T-helper 1 cell treated with Interleukin-12 subunit alpha and Interleukin-12 subunit beta and Interleukin-4 antibody, amounts not matched to agents 30 ng/mL and 1 ng/mL, for 36 hours (primary cell): Measurements from ENCODE around the gene INPP4A. TPM values are rescaled to one million over a fixed set of nuclear protein-coding genes. Genes with fewer than 3 reads are reported as not detected.
"Not testable (repeated sequence)": the region's sequence is repeated elsewhere in the genome, so short reads cannot be mapped to it uniquely, and the experiment has no call there.

Experiments
- intact Hi-C: fragments of 100-400 bp; cut with micrococcal nuclease; formaldehyde crosslinking; loops from one replicate; pipeline ENCODE4 v1.15.1; 2024
- total RNA-seq: library from RNA; stranded (reverse); gene quantifications from 2 replicates; pipeline ENCODE4 v1.2.3, GENCODE V29; 2022

Gene INPP4A
- total RNA-seq: 158 and 174 TPM in 2 replicates

DNA sequence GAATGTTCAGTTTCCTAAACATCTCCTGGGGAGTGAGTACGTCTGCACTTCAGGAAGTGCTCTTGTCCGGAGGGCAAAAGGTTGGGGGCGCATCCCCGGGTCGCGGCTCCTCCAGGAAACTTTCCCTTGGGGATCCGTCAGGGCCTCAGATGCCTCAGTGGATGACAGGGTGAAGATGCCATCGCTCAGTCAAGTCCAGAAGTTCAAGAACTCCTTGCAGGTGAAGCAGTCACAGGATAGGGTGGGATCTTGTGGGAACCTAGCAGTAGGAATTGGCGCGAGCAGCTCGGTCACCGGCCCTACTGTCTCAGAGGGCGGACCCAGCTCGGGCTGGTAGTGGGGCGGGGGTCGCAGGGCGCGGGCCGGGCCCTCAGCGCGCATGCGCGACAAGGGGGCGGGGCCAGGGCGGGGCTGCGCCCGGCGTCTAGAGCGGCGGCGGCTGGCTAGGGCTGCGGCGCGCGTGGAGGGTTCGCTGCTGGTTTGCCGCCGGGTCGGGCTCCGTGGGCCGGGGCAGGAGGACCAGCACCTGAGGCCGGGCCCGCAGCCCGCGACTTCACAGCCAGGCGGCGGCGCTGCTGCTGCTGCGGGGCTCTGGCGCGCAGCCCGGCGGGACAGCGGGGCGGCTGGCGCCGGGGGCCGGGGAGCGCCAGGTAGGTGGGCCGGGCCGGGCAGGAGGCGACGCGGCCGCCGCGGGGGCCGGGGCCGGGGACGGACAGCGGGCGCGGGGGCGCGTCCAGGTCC lies at the start of gene INPP4A:
INPP4A (plus strand) TSS at position 423 of the 741 bp plus-strand sequence. CDS start 75,191 bp downstream, outside the sequence.
- intact Hi-C loops: loop anchor here (1.0 to 10.0 kb wide), 6 partner anchors 14 to 892 kb away; partner anchors contain the start of genes COA5, EIF5B, TXNDC9 and UNC50

DNA sequence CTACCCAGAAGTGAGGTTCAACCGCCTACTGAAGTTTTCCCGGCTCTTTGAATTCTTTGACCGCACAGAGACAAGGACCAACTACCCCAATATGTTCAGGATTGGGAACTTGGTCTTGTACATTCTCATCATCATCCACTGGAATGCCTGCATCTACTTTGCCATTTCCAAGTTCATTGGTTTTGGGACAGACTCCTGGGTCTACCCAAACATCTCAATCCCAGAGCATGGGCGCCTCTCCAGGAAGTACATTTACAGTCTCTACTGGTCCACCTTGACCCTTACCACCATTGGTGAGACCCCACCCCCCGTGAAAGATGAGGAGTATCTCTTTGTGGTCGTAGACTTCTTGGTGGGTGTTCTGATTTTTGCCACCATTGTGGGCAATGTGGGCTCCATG lies 48.7 kb upstream of the INPP4A start:
- intact Hi-C loops: no loop called here

DNA sequence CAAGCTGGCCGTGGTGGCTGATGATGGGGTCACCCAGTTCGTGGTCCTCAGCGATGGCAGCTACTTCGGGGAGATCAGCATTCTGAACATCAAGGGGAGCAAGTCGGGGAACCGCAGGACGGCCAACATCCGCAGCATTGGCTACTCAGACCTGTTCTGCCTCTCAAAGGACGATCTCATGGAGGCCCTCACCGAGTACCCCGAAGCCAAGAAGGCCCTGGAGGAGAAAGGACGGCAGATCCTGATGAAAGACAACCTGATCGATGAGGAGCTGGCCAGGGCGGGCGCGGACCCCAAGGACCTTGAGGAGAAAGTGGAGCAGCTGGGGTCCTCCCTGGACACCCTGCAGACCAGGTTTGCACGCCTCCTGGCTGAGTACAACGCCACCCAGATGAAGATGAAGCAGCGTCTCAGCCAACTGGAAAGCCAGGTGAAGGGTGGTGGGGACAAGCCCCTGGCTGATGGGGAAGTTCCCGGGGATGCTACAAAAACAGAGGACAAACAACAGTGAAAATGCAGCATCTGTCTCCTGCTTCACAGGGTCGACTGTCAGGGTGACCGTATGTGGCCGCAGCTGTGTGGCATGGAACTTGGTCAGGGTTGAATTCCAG lies 47.8 kb upstream of the INPP4A start:
- intact Hi-C loops: no loop called here

DNA sequence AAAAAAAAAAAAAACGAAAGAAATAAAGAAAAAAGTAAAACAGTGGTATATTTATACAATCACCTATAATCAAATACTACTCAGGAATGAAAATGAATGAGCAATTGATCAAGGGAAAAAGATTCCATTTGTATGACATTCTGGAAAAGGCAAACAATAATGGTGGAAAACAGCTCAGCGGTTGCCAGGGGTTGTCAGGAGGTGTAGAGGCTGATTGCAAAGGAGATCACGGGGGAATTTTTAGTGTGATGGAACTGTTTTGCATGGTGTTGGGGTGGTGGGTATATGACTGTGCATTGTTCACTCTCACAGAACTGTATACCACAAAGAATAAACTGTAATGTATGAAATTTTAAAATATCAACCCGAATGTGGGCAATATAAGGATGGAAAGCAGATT lies 45.5 kb upstream of the INPP4A start:
- intact Hi-C loops: no loop called here

DNA sequence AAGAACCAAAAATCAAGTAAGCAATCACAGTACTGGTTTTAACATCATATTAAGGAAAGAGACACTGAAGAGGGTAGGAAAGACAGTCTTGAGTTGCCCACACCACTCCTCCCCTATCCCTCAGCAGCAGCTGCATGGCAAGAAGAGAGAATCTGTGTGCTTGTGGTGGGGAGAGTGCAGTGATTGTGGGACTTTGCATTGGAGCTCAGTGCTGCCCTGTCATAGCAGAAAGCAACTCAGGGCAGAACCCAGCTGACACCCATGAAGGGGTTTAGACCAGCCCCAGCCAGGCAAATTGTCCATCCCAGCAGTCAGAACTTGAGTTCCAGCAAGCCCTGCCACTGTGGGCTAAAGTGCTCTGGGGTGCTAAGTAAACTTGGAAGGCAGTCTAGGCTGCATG lies 40.8 kb upstream of the INPP4A start:
- intact Hi-C loops: no loop called here

DNA sequence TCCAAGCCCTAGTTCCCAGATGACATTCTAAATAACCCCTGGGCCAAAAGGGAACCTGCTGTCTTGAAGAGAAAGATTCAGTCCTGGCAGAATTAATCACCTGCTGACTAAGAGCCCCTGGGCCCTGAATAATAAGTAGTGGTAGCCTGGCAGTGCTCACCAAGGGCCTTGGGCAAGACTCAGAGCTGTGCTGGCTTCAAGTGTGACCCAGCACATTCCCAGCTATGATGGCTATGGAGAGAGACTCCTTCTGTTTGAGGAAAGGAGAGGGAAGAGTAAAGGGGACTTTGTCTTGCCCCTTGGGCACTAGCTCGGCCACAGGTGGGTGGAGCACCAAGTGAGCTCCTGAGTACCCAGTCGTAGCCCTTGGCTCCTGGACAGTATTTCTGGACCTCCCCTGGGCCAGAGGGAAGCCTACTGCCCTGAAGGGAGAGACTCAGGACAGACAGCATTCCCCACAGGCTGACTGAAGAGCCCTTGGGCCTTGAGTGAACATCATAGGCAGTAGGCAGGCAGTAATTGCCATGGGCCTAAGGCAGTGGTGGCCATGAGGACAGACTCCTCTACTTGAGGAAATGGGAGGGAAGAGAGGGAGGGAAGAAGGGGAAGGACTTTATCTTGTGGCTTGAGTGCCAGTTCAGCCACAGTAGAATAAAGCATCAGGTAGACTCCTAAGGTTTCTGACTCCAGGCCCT lies 40.0 kb upstream of the INPP4A start:
- intact Hi-C loops: no loop called here

DNA sequence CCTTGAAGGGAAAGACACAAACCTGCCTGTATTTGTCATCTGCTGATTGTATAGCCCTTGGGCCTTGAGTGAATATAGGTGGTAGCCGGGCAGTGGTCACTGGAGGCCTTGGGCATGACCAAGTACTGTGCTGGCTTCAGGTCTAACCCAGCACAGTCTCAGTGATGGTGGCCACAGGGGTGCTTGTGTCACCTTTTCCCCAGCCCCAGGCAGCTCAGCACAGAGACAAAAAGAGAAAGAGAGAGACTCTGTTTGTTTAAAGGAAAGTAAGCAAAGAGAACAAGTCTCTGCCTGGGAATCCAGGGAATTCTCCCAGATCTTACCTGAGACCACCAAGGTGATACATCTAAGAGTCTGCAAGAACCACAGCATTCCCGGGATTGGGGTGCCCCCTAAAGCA lies 39.4 kb upstream of the INPP4A start:
- intact Hi-C loops: no loop called here

DNA sequence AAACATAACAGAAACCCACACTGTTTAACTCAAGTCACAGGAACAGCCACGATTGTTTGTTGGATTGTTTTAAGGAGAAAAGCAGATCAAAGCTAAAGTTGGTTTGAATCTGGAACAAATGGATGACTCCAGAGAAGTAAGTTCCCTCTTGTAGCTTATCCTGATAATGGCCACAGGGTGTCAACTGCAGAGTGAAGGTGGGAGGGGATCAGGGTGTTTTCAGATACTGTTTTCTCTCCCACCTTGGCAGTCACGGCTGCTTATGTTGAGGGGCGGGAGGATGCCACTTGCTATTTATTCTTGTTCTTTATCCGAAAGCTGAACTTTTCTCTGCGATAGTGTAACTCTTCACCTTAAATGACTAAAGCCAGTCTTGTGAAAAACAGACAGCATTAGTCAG lies 36.5 kb upstream of the INPP4A start:
- intact Hi-C loops: no loop called here

DNA sequence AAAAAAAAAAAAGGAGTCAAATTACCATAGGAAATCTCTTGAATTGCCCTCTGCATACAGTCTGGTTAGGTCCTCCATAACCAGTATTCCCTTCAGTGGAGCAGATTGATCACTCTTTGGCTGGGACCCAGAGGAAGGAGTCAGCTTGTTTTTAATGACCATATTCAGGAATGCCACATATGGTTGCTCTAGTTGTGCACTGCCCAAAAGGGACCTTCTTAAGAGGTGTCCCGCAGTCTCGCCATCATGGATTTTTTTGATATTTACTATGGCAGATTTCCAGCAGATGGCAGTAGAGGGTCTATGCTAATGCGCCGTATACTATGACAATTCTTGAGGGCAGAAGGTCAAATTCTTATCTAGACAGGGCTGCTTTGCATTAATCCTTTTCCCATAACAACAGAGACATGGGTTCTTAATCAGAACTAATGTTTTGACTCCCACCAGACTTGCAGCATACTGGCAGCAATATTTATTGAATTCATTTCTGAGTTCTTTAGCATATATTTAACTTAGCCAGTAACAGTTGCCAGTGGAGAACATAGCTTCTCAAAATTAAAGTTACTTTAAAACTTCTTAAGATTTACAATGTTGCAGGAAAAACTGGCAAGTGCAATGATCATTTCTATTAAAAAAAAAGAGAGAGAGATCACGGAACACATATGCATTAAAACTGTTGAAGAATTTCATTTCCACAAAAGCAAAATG lies 31.8 kb upstream of the INPP4A start:
- intact Hi-C loops: loop anchor here (1.0 to 2.0 kb wide), 13 partner anchors 25 to 654 kb away; partner anchors contain the start of genes COA5, INPP4A and UNC50

DNA sequence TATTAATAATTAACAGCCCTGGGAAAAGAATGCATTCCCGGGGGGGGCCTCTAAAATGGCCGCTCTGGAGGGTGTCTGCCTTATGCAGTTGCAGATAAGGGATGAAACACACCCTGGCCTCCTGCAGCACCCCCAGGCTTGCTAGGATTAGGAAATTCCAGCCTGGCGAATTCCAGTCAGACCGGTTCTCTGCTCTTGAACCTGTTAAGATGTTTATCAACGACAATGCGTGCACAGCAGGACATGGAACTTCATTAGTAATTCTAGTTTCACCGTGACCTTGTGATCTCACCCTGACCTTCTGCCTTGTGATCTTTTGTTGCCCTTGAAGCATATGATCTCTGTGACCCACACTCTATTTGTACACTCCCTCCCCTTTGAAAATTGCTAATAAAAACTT lies 30.4 kb upstream of the INPP4A start:
- intact Hi-C loops: not testable (repeated sequence)

DNA sequence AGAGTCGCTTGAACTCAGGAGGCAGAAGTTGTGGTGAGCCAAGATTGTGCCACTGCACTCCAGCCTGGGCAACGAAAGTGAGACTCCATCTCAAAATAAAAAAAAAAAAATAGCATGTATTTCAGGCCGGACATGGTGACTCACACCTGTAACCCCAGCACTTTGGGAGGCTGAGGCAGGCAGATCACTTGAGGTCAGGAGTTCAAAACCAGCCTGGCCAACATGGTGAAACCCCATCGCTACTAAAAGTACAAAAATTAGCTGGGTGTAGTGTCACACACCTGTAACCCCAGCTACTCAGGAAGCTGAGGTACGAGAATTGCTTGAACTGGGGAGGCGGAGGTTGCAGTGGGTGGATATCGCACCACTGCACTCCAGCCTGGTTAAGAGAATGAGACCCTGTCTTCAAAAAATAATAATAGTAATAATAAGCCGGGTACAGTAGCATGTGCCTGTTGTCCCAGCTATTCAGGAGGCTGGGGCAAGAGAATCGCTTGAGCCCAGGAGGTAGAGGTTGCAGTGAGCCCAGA lies 28.9 kb upstream of the INPP4A start:
- intact Hi-C loops: not testable (repeated sequence)

DNA sequence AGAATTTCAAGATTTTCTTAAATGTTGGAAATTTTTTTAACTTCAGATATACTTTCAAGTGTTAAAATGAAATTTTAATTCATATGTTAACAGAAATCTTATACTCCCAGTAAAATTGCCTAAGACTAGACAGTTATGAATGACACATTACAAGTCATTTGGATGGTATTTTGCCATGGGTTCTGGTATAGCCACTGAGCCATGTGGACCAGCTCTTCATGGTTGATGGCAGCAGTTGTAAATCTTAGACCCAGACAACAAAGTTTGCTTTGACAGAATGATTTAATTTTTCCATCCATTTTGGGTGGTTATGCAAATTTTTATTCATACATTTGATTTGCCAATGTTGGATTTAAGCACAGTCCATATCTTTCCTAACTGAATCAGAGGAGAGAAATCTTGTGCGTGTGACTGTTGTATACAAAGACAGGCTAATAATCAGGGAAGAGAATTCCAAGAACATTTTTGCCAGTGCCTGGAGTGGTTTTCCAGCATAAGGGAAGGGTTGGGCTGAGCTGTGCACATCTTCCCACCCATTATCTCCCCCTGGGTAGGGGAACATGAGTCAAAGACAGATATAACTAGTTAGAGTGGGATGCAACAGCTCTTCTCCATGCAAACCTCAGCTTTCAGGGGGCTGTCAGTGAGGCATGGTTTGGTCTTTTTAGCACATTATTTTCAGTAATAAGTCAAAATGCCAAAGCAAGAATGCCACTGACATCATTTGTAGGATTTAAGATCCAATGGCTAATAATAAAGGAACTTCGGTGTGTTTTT lies 28.1 kb upstream of the INPP4A start:
- intact Hi-C loops: no loop called here

DNA sequence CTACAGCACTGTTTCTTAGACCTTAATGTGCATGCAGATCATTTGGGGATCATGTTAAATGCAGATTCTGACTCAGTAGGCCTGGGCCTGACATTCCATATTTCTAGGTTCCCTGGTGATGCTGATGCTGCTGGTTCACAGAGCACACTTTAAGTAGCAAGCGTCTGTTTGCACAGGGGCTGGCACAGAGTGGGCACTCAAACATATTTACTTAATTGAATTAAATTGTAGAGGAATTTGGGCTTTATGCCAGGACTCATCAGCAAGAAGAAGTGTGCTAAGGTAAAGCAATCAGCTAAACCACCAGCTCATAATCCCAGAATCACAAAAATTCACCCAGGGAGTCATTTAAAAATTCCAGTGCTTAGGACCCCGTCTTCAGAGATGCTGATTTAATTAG lies 25.1 kb upstream of the INPP4A start:
- intact Hi-C loops: no loop called here

DNA sequence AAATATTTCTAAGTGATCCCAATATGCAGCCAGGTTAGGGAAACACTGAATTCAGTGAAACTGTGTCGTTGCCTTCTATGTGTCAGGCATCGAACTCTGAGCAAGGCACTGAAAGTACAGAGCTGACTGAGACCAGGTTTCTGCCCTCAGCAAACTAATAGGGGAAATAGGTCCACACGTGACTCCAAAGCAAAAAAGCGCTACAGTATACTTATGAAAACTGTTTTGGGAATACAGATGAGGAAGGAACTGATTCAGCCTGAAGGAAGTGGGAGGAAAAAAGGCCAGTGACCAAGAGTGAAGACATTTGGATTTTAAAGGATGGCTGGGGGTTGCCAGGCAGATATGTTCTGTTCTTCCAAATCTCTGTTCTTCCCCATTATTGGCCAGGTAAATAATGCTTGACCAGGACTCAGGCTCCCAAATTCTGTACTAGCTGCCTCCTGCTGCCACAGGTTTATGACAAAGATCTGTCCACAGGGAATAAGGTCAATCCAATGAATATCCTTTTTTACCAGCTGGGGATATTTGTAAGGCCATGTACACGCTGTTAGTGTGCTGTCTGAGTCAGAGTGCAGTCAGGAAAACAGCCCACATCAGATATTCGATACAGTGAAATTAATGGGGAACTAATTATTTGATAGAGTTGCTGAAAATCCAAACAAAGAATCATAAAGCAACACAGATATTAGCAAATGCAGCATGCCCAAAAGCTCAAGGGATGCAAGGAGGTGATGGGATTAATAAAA lies 24.5 kb upstream of the INPP4A start:
- intact Hi-C loops: no loop called here

DNA sequence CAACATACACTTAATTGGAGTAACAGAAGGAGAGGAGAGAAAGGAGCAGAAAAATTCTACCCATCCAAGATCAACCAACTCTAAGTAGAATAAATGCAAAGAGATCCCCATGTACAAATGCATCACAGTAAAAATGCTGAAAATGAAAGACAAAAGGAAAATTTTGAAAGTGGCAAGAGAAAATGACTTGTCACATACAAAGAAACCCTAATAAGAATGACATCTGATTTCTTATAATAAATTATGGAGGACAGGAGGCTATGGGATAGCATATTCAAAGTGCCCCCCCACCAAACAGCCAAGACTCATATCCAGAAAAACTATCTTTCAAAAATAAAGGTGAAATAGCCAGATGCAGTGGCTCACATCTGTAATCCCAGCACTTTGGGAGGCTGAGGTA lies 22.2 kb upstream of the INPP4A start:
- intact Hi-C loops: no loop called here

DNA sequence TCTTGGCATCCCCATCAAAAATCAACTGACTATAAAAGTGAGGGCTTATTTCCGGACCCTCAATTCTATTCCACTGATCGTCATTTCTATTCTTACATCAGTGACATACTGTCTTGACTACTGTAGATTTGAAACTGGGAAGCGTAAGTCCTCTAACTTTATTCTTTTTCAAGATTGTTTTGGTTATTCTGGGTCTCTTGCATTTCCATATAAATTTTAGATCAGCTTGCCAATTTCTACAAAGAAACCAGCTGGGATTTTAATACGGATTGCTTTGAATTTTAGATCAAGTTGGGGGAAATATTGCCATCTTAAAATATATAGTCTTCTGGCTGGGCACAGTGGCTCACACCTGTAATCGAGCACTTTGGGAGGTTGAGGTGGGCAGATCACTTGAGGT lies 17.9 kb upstream of the INPP4A start:
- intact Hi-C loops: no loop called here

DNA sequence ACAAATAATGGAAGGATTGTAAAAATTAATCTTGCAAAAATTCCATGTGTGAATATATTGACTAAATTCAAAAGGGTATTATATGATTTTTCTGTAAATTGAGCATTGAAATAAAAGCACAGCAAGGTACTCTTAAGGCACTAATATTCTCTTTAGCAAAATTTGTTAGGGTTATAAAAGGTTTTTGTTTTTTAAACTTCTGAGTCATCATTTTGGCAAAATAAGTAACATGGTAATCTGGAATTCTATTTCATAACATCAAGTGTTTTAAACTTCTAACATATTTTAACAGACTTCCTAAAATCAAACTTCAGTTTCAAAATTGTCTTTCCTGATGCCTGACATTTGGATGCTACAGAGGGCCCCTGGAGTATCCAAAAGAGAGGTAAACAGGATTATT lies 12.5 kb upstream of the INPP4A start:
- intact Hi-C loops: no loop called here

DNA sequence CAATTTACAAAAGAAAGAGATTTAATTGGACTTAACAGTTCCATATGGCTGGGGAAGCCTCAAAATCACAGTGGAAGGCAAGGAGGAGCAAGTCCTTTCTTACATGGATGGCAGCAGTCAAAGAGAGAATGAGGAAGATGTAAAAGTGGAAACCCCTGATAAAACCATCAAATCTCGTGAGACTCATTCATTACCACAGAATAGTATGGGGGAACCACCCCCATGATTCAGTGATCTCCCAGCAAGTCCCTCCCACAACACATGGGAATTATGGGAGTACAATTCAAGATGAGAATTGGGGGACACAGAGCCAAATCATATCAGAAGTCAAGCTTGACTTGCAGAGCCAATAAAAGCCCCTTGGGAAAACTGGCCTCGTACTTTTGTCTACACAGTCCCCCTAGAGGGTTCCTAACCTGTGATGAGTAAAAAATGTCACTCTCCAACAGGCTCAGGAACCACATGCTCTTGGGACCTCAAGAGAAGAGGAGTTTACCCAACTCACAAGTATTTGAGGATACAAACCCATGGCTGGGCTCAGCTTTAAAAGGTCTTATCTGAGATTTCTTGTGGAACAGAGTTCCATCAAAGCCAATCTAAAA lies 11.2 kb upstream of the INPP4A start:
- intact Hi-C loops: no loop called here

DNA sequence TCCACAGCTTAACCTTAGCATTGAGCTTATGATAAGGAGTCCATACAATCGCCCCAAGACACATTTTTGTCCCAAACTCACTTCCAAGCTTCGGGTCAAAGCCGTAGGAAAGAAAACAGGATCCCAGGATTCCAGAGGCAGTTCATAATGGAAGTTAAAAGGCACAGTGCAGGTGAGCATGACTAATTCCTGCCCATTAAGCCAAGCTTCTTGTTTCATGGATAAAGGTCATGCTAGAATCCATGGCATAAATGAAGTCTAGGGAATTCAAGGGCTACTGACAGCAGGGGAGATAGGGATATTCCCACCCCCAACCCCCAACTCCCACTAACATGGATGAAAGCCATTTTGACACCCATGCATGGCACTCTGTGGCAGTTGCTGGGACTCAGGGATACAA lies 10.2 kb upstream of the INPP4A start:
- intact Hi-C loops: no loop called here

DNA sequence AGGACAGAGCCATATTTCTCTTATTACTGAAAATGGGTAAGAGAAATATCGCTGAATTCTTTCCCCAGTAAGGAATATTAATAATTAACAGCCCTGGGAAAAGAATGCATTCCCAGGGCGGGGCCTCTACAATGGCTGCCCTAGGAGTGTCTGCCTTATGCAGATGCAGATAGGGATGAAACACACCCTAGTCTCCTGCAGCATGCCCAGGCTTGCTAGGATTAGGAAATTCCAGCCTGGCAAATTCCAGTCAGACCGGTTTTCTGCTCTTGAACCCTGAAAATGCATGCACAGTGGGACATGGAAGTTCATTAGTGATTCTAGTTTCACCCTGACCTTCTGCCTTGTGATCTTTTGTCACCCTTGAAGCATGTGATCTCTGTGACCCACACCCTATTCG lies 9.0 kb upstream of the INPP4A start:
- intact Hi-C loops: not testable (repeated sequence)
